ENCODE measurements around the gene CAPN15.
"Not testable (repeated sequence)": the region's sequence is repeated elsewhere in the genome, so short reads cannot be mapped to it uniquely, and the experiment has no call there.

CAPN15 gene

GRCh38 chr16:496097-496886 is 31.2 kb upstream of the CAPN15 start:
- H3K9me3 ChIP-seq (ENCODE audit: control insufficient read depth, low read depth, low read length) = no peaks in the 10 kb centered on the region
- H3K27ac ChIP-seq (ENCODE audit: low read length) = no peak overlapping the region
- no peaks in the 10 kb centered on the region for H3K36me3 ChIP-seq (ENCODE audit: control insufficient read depth, low read depth, low read length)

GRCh38 chr16:497258-497657 is 30.3 kb upstream of the CAPN15 start:
- no peaks in the 10 kb centered on the region for H3K4me1 ChIP-seq (ENCODE audit: control insufficient read depth, low read depth, low read length)
- H3K27me3 ChIP-seq (ENCODE audit: control insufficient read depth, insufficient read depth, low read length) = no peaks in the 10 kb centered on the region
- no peak overlapping the region for H3K27ac ChIP-seq (ENCODE audit: low read length)
- no peak overlapping the region for H3K4me3 ChIP-seq (ENCODE audit: low read length)
- no peaks in the 10 kb centered on the region for H3K9me3 ChIP-seq (ENCODE audit: control insufficient read depth, low read depth, low read length)
- no peaks in the 10 kb centered on the region for H3K36me3 ChIP-seq (ENCODE audit: control insufficient read depth, low read depth, low read length)
- H3K9ac ChIP-seq (ENCODE audit: low read length) = no peak overlapping the region

More at GRCh38 chr16:496097-496886, 31.2 kb upstream of the CAPN15 start:
- Histone ChIP-seq H3K27me3 (ENCODE audit: control insufficient read depth, insufficient read depth, low read length) (no peaks in the 10 kb centered on the region), H3K4me1 (ENCODE audit: control insufficient read depth, low read depth, low read length) (peaks cover under 1% of the 10 kb centered on the region), H3K4me3 (ENCODE audit: low read length) (no peak overlapping the region), H3K9ac (ENCODE audit: low read length) (no peak overlapping the region)

DNA sequence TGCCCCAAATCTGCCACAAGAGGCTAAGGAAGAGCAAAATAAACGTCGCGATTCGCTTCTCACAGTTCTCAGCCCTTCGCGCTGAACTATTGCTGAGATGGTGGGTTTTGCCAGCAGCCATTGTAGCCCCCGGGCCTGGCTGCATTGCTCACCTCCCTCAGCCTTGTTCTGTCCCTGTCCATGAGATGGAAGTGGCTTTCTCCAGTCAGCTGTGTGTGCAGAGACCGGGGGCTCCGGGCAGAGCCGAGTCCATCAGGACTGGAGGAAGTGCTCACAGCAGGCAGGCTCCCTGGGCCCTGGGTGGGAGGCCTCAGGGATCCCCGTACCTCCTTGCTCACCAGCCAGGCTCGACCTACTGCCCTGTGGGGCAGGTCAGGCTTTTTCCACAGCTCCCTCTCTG is 27.6 kb upstream of the CAPN15 start:
- Histone ChIP-seq H3K9ac (ENCODE audit: low read length) (no peak overlapping the region), H3K27me3 (ENCODE audit: control insufficient read depth, insufficient read depth, low read length) (no peaks in the 10 kb centered on the region), H3K27ac (ENCODE audit: low read length) (no peak overlapping the region), H3K36me3 (ENCODE audit: control insufficient read depth, low read depth, low read length) (no peaks in the 10 kb centered on the region), H3K4me1 (ENCODE audit: control insufficient read depth, low read depth, low read length) (no peaks in the 10 kb centered on the region), H3K9me3 (ENCODE audit: control insufficient read depth, low read depth, low read length) (no peaks in the 10 kb centered on the region), H3K4me3 (ENCODE audit: low read length) (no peak overlapping the region)

GRCh38 chr16:500709-501108 is 26.8 kb upstream of the CAPN15 start:
- no peak overlapping the region for H3K4me3 ChIP-seq (ENCODE audit: low read length)
- H3K27me3 ChIP-seq (ENCODE audit: control insufficient read depth, insufficient read depth, low read length) = no peaks in the 10 kb centered on the region
- no peaks in the 10 kb centered on the region for H3K9me3 ChIP-seq (ENCODE audit: control insufficient read depth, low read depth, low read length)
- no peak overlapping the region for H3K27ac ChIP-seq (ENCODE audit: low read length)
- no peak overlapping the region for H3K9ac ChIP-seq (ENCODE audit: low read length)
- no peaks in the 10 kb centered on the region for H3K4me1 ChIP-seq (ENCODE audit: control insufficient read depth, low read depth, low read length)
- H3K36me3 ChIP-seq (ENCODE audit: control insufficient read depth, low read depth, low read length) = no peaks in the 10 kb centered on the region

- Histone ChIP-seq H3K27ac (ENCODE audit: low read length) (no peak overlapping the region), H3K9ac (ENCODE audit: low read length) (no peak overlapping the region), H3K4me3 (ENCODE audit: low read length) (no peak overlapping the region), H3K9me3 (ENCODE audit: control insufficient read depth, low read depth, low read length) (no peaks in the 10 kb centered on the region), H3K36me3 (ENCODE audit: control insufficient read depth, low read depth, low read length) (no peaks in the 10 kb centered on the region), H3K27me3 (ENCODE audit: control insufficient read depth, insufficient read depth, low read length) (no peaks in the 10 kb centered on the region), H3K4me1 (ENCODE audit: control insufficient read depth, low read depth, low read length) (no peaks in the 10 kb centered on the region)
Measured at GRCh38 chr16:502179-502943, 25.2 kb upstream of the CAPN15 start.

DNA sequence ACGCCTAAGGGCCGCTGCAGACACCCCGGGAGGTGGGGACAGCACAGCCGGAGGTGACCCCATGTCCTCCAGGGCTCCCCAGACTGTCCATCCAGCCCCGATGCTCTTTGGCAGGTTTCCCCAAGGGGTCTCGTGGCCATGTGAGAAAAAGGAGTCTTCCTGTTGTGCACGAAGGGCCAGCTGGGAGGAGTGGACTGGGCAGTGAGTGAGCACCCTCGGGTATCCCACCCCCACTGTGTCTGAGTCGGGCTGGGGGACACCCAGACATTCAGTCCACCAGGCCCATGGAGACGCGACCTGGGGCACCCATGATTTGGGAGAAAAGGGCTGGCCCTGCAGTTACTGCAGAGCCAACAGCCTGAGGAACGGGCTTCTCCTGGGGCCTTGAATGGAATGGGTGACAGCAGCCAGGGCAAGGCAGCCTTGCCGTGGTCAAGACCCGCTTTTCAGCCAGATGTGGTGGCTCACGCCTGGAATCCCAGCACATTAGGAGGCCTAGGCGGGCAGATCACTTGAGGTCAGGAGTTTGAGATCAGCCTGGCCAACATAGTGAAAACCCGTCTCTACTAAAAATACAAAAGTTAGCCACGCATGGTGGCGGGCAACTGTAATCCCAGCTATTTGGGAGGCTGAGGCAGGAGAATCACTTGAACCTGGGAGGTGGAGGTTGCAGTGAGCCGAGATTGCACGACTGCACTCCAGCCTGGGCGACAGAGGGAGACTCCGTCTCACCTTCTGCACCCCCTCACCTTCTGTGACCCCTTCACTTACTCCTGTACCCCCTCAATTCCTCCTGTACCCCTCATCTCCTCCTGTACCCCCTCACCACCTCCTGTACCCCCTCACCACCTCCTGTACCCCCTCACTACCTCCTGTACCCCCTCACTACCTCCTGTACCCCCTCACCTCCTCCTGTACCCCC is 24.1 kb upstream of the CAPN15 start:
- Histone ChIP-seq H3K27ac (ENCODE audit: low read length) (no peak overlapping the region), H3K27me3 (ENCODE audit: control insufficient read depth, insufficient read depth, low read length) (no peaks in the 10 kb centered on the region), H3K4me3 (ENCODE audit: low read length) (no peak overlapping the region), H3K9me3 (ENCODE audit: control insufficient read depth, low read depth, low read length) (no peaks in the 10 kb centered on the region), H3K4me1 (ENCODE audit: control insufficient read depth, low read depth, low read length) (no peaks in the 10 kb centered on the region), H3K36me3 (ENCODE audit: control insufficient read depth, low read depth, low read length) (no peaks in the 10 kb centered on the region), H3K9ac (ENCODE audit: low read length) (no peak overlapping the region)

DNA sequence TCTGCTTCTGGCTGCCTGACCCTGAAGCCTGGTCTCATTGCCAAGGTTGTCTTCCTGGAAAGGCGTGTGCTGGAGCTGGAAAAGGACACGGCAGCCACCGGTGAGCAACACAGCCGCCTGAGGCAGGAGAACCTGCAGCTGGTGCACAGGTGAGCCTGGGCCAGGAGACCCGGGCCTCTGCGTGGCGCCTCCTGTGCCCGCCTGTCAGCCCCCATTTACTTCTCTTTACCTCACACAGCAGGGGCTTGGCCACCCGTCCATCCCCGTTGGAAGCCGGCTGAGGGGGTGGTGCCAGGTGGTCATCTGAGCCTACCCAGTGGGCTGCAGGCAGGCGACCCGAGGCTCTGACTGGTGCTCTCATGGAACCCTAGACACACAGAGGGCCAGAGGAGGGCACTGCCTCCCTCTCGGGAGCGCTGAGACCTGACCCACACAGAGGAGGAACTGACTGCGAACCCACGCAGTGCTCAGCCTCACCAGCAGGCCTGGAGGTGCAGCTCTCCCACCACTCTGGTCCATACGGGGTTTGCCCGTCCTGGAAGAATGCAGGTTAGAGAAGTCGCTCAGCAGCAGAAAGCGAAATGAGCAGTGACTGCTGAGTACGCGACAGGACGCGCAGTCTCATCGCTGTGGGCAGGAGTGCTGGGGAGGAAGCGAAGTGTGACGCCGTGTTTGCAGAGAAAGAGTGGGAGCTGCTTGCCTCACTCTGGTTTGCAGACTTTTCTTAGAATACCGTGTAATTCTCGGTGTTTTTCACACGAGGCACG is 21.9 kb upstream of the CAPN15 start:
- no peak overlapping the region for H3K27ac ChIP-seq (ENCODE audit: low read length)
- H3K4me3 ChIP-seq (ENCODE audit: low read length) = no peak overlapping the region
- H3K9me3 ChIP-seq (ENCODE audit: control insufficient read depth, low read depth, low read length) = no peaks in the 10 kb centered on the region
- no peaks in the 10 kb centered on the region for H3K36me3 ChIP-seq (ENCODE audit: control insufficient read depth, low read depth, low read length)
- H3K27me3 ChIP-seq (ENCODE audit: control insufficient read depth, insufficient read depth, low read length) = no peaks in the 10 kb centered on the region
- no peak overlapping the region for H3K9ac ChIP-seq (ENCODE audit: low read length)
- no peaks in the 10 kb centered on the region for H3K4me1 ChIP-seq (ENCODE audit: control insufficient read depth, low read depth, low read length)

DNA sequence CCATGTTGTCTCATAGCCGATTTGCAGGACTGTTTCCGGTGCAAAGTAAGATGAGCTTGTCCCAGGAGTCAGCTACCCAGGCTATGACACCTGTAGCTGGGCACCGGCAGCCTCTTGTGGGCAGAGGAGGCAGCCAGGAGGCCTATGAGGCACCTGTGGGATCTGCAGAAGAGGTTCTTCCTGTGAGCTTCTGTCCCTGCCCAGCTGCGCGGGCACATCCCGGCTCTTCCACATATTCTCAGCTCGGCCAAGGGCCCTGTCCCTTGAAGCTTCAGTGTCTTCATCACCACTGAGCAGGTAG is 21.3 kb upstream of the CAPN15 start:
- Histone ChIP-seq H3K9ac (ENCODE audit: low read length) (no peak overlapping the region), H3K27me3 (ENCODE audit: control insufficient read depth, insufficient read depth, low read length) (no peaks in the 10 kb centered on the region), H3K9me3 (ENCODE audit: control insufficient read depth, low read depth, low read length) (no peaks in the 10 kb centered on the region), H3K36me3 (ENCODE audit: control insufficient read depth, low read depth, low read length) (no peaks in the 10 kb centered on the region), H3K27ac (ENCODE audit: low read length) (no peak overlapping the region), H3K4me3 (ENCODE audit: low read length) (no peak overlapping the region), H3K4me1 (ENCODE audit: control insufficient read depth, low read depth, low read length) (no peaks in the 10 kb centered on the region)

GRCh38 chr16:507527-507926 is 20.0 kb upstream of the CAPN15 start:
- H3K36me3 ChIP-seq (ENCODE audit: control insufficient read depth, low read depth, low read length); H3K27me3 ChIP-seq (ENCODE audit: control insufficient read depth, insufficient read depth, low read length); H3K4me3 ChIP-seq (ENCODE audit: low read length); H3K4me1 ChIP-seq (ENCODE audit: control insufficient read depth, low read depth, low read length); H3K27ac ChIP-seq (ENCODE audit: low read length); H3K9me3 ChIP-seq (ENCODE audit: control insufficient read depth, low read depth, low read length); H3K9ac ChIP-seq (ENCODE audit: low read length): not testable (repeated sequence)

DNA sequence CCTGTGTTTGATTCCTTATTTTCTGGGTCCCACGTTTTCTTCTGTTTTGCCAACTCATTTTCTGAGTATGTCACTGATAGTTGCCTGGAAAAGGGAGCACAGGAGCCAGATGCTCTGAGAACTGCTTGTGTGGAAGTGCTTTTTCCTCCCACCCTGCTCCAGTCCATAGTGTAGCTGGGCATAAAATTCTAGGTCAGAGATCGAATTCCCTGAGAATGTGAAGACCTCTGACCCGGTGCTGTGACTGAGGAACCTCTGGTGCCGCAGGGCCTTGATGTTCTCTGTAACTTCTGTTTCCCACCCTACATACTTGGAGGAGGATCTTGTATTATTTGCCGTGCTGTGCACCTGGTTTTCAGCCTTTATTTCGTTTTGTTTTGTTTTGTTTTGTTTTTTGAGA is 19.5 kb upstream of the CAPN15 start:
- no peaks in the 10 kb centered on the region for H3K36me3 ChIP-seq (ENCODE audit: control insufficient read depth, low read depth, low read length)
- no peak overlapping the region for H3K4me3 ChIP-seq (ENCODE audit: low read length)
- no peak overlapping the region for H3K27ac ChIP-seq (ENCODE audit: low read length)
- no peaks in the 10 kb centered on the region for H3K4me1 ChIP-seq (ENCODE audit: control insufficient read depth, low read depth, low read length)
- H3K9me3 ChIP-seq (ENCODE audit: control insufficient read depth, low read depth, low read length) = no peaks in the 10 kb centered on the region
- no peak overlapping the region for H3K9ac ChIP-seq (ENCODE audit: low read length)
- no peaks in the 10 kb centered on the region for H3K27me3 ChIP-seq (ENCODE audit: control insufficient read depth, insufficient read depth, low read length)
